ENCODE measurements around the gene DPPA5.
"Not testable (repeated sequence)": the region's sequence is repeated elsewhere in the genome, so short reads cannot be mapped to it uniquely, and the experiment has no call there.

The DPPA5 gene

DNA sequence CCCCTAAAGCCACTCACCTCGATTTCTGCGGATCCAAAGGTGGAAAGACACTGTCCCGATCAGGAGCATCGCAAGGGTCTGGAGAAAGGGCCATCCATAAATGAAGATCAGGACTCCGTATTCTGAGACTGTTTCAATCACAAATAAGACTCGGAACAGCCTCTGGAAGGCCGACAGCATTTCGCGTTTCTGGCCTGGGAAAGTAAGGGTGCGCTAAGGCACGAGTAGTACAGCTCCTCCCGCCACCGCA lies 44.6 kb downstream of the DPPA5 start:
- Histone ChIP-seq H3K27ac (ENCODE audit: low read depth, low read length) (no peak overlapping the region), H3K9ac (ENCODE audit: low read length in 5 of 5) (peak overlapping the region in 3 of 5 donors; percentile 54 to 68 (median 63))

DNA sequence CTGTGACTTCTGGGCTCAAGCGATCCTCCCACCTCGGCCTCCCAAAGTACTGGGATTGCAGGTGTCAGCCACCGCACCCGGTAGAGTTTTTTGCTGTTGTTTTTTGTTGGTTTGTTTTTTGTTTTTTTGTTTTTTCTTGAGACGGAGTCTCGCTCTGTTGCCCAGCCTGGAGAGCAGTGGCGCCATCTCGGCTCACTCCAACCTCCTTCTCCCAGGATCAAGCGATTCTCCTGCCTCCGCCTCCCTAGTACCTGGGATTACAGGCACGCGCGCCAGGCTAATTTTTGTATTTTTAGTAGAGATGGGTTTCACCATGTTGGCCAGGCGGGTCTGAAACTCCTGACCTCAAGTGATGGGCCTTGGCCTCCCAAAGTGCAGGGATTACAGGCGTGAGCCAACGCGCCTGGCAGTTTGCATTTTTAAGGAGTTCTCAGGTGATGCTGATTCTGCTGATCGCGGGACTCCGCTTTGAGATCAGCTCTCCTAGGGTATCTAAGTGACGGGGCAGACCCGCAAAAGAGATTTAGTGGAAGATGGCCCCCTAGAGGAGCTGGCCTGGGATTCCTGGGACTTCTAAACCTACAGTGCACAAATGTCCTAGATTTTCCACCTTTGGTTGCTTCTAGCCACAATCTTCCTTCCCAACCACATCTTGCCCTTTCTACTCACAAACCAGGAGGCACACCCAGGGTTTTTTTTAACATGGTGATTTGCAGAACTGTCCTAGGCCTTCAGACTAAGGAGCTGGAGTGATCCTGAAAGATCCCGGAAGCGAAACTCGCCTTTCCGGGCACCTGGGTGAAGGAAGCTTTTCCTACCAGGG lies 45.2 kb downstream of the DPPA5 start:
- peak overlapping the region in 1 of 5 donors; percentile 63 for H3K9ac ChIP-seq (ENCODE audit: low read length in 5 of 5)
- H3K36me3 ChIP-seq (ENCODE audit: control insufficient read depth in 5 of 5, insufficient read depth in 5 of 5, low read length in 5 of 5), result no peaks in the 10 kb centered on the region
- H3K4me3 ChIP-seq (ENCODE audit: low read depth in 1 of 5, low read length in 5 of 5), result peak overlapping the region; percentile 62 to 79 (median 72)
- peaks cover 0 to 16% (median 13%) of the 10 kb centered on the region in 5 donors for H3K4me1 ChIP-seq (ENCODE audit: control insufficient read depth in 5 of 5, insufficient read depth in 5 of 5, low read length in 5 of 5)
- H3K27me3 ChIP-seq (ENCODE audit: control insufficient read depth in 5 of 5, insufficient read depth in 4 of 5, low read length in 5 of 5), result peaks cover 0 to 12% (median 7%) of the 10 kb centered on the region in 5 donors
- H3K9me3 ChIP-seq (ENCODE audit: control insufficient read depth in 5 of 5, low read length in 5 of 5), result no peaks in the 10 kb centered on the region
- no peak overlapping the region for H3K27ac ChIP-seq (ENCODE audit: low read depth, low read length)

More for the DNA sequence above, 44.6 kb downstream of the DPPA5 start:
- Histone ChIP-seq H3K4me1 (ENCODE audit: control insufficient read depth in 5 of 5, insufficient read depth in 5 of 5, low read length in 5 of 5) (peaks cover 0 to 16% (median 13%) of the 10 kb centered on the region in 5 donors), H3K4me3 (ENCODE audit: low read depth in 1 of 5, low read length in 5 of 5) (peak overlapping the region; percentile 62 to 79 (median 72)), H3K9me3 (ENCODE audit: control insufficient read depth in 5 of 5, low read length in 5 of 5) (no peaks in the 10 kb centered on the region), H3K27me3 (ENCODE audit: control insufficient read depth in 5 of 5, insufficient read depth in 4 of 5, low read length in 5 of 5) (peaks cover 0 to 12% (median 8%) of the 10 kb centered on the region in 5 donors), H3K36me3 (ENCODE audit: control insufficient read depth in 5 of 5, insufficient read depth in 5 of 5, low read length in 5 of 5) (no peaks in the 10 kb centered on the region)

DNA sequence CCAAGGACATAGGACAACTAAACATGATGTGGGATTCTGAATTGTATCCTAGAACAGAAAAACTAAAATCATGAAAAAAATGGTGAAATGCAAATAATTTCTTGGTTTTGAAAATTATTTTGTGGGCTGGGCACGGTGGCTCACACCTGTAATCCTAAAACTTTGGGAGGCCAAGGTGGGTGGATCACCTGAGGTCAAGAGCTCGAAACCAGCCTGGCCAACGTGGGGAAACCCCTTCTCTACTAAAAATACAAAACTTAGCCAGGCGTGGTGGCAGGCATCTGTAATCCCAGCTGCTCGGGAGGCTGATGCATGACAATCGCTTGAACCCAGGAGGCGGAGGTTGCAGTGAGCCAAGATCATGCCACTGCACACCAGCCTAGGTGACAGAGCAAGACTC lies 50.3 kb downstream of the DPPA5 start:
- H3K4me1 ChIP-seq (ENCODE audit: control insufficient read depth in 5 of 5, insufficient read depth in 5 of 5, low read length in 5 of 5); H3K4me3 ChIP-seq (ENCODE audit: low read depth in 1 of 5, low read length in 5 of 5); H3K27ac ChIP-seq (ENCODE audit: low read depth, low read length); H3K36me3 ChIP-seq (ENCODE audit: control insufficient read depth in 5 of 5, insufficient read depth in 5 of 5, low read length in 5 of 5); H3K9me3 ChIP-seq (ENCODE audit: control insufficient read depth in 5 of 5, low read length in 5 of 5); H3K9ac ChIP-seq (ENCODE audit: low read length in 5 of 5): not testable (repeated sequence)
- peaks cover 5 to 18% (median 10%) of the 10 kb centered on the region in 5 donors for H3K27me3 ChIP-seq (ENCODE audit: control insufficient read depth in 5 of 5, insufficient read depth in 4 of 5, low read length in 5 of 5)
